EH (cell line): Measurements from ENCODE around the gene REELD1.

Experiments used
- DNase-seq: peaks from one replicate; pipeline ENCODE4 v3.0.0-alpha.2; 2015; ENCODE audit warnings: low read depth

REELD1 gene

DNA sequence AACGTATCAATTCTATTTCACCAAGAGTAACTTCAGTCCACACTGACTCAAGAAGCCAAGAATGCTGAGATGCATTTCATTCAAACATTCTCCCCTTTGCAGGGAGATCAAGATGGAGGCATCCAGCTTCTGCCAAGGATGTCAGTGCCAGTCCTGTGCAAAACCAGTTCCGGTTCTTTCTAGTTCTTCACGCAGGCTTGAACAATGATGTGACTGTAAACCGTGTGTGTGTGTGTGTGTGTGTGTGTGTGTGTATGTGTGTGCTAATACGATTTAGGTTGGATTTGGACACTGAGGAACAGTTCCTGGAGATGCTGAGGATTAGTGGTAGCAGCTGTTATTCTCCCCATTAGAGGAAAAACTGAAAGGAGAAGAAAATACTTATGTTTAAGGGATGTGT lies at the start of gene REELD1:
TSS of gene REELD1 (plus strand) at position 301 of the 400 bp plus-strand sequence. CDS start 2,415 bp downstream, outside the sequence.
- DNase-seq = no peak

DNA sequence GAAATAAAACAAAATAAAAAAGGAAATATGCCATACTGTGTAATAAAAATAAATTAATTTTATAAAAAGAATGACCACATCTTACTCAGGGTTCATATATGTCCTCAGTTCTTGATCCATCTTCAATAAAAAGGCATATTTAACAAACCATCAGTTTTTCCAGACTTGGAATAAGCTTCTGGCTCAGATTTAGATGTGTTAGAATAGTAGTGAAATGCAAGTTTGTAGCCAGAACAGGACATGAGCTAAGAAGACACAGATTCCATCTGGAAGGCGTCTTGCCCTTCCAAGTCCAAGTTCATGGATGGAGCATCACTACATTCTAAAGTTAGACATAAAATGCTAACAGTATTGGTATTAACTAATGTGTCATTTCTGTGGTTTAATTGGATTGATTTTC lies 49.1 kb upstream of the REELD1 start:
- DNase-seq = no peak

GRCh38 chr4:146165840-146166239 lies 48.5 kb upstream of the REELD1 start:
- peak; percentile 70 for DNase-seq

DNA sequence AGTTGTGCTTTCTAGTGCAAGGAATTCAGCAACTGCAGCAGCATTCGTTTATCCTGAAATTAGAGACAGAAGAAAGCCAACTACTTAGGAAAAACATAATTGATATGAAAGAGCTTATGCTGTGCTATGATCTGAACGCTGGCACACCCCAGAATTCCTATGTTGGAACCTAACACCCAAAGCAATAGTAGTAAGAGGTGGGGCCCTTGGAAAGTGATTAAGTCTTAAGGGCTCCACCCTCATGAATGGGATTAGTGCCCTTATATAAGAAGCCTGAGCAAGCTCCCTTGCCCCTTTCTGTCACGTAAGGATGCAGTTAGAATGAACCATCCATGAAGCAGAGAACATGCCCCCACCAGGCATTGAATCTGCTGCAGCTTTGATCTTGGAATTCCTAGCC lies 44.2 kb upstream of the REELD1 start:
- DNase-seq = no peak

DNA sequence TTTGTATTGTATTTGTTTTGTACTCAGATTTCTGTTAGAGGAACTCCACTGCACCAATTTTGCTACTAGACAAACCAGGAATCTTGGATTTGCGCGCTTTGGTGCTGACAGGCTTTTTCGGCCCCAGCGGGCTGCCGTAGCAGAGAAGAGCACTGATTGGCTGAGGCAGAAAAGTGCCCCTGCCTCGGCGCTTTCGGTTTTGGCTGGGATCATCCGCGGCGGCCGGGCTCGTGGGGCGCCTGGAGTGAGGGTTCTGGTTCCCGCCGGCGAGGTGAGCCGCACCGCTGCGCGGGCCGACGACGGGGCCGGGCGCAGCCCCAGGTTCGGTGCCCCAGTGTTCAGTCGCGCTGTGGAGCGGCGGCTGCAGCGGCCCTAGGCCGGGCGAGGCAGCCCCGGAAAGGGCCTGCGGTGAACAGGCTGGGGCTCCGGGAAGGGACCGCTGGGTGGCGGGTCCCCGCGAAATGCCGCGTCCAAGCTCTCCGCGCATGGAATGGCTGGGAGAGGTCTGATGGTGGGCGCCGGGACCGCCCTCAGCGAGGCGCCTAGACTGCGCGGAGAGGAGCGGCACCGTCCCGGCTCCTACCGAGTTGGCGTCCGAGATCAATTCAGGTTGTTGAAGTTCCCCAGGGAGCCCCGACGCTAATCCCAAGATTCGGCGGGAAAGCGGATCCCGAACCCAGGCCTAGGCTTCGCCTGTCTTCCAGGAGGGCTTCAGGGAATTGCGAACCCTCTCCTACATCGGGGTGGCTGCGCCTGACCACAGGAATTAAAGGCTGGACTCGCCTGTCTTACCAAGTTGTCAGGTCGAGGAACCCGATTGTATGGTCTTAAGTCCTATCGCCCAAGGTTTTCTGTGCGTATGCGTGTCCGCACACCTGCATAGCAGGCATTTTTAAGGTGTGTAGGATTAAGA lies 38.5 kb upstream of the REELD1 start, which contains the start of gene LSM6:
TSS of gene LSM6 (plus strand) at position 178 of the 913 bp plus-strand sequence. CDS start 7,204 bp downstream, outside the sequence.
- DNase-seq = peak; percentile 89

- no peak for DNase-seq
Observed at GRCh38 chr4:146176891-146177290, 37.4 kb upstream of the REELD1 start.

- DNase-seq = no peak
Observed at GRCh38 chr4:146178126-146178525, 36.2 kb upstream of the REELD1 start.

GRCh38 chr4:146179784-146180370 lies 34.5 kb upstream of the REELD1 start:
- no peak for DNase-seq

DNA sequence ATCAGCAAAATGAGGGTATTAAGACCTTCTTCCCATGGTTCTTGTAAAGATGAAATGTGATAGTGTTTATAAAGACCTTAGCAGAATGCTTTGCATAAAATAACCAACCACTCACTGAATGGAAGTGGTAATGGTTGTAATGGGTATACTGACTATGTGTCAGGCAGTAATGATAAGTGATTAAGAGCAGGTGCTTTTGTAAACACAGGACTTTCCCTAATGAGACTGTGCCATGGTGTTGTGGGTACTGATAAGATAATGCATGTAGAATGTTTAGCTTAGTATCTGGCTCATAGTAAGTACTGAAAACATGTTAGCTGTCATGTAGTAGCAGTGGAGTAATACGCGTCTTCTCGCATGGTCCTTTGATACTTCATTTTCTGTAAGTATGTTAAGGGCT lies 31.9 kb upstream of the REELD1 start:
- DNase-seq = no peak

- no peak for DNase-seq
Observed at GRCh38 chr4:146183209-146183608, 31.1 kb upstream of the REELD1 start.

DNA sequence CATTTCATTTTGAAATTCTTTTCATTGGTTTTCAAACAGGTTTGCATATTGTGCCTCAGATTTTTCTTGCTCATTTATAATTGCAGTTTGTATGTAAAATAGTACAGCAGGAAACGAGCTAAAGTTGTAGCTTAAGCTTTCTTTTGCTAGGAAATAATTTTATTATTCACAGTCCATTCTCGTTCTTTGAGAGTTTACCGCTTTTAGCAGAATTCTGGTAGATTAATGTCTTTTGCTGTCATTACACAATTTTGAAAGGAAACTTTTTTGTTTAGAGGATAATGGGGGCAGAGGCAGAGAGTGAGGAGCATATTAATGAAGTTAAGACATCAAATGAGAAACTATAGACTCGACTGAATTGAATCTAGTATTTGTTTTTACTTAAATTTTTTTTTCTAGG lies 28.3 kb upstream of the REELD1 start:
- DNase-seq = no peak

DNA sequence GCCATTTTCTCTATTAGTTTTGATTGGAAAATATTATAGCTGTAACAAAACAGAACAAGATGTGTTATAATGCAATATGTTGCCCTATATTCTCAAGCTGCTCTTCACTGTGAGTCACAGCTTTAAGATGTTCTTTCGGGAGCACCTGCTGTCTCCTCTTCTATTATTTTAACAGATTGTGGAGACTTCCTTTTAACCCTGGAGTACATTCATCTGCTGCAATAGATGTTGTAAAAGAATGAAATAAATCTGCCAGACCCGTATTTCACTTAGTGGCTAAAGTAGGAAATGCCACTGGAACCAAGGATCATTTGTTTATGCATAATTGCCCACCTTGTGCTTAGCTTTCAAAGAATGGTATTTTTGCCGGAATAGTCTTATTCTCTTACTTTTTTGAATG lies 27.7 kb upstream of the REELD1 start:
- no peak for DNase-seq

DNA sequence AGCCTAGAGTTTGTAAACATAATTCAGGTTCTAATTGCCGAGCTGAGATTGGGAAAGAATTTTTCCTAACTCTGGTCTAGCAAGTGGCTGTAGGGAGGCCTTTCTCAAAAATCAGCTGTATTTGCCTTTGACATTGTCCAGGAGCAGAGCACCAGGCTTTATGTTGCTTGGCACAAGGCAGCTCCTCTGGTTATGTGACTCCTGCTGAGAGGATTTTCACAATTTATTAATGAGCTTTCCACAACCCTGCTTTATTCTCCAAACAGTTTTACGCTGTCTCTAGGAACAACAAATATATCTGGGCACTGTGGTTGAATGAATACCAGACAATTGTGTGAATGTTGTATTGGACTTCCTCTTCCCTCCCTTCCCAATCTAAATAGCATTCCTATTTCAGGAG lies 23.9 kb upstream of the REELD1 start:
- no peak for DNase-seq

DNA sequence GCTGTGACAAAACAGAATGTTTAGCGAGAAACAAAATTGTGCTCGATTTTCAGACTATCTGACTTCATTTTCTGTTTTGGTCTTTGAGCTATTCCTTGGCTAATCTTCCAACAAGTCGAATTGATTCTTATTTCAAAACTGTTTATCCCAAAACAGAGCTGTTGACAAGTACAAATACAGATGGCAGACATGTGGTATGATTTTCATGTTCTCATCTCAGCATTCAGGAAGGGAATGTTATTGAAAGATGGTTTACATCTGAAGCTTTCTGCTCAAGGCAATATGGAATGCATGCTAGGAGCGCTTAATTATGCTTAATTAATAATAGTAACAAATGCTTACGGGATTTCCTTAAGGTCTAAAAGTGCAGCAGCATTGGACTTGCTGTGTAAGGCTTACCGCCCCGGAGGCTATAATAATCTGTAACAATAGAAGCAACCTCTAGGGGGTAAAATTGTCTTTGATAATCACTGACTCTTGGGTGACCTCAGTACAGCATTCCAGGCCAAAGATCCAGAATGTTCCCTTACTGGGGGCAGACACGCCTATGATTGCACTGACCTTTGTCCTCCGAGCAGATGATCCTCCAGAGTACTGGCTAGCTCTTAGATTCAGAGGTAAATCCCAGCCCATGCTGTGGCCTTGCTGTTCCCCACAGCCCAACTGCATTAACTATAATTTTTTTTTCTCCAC lies 22.4 kb upstream of the REELD1 start:
- peak; percentile 8 for DNase-seq

DNA sequence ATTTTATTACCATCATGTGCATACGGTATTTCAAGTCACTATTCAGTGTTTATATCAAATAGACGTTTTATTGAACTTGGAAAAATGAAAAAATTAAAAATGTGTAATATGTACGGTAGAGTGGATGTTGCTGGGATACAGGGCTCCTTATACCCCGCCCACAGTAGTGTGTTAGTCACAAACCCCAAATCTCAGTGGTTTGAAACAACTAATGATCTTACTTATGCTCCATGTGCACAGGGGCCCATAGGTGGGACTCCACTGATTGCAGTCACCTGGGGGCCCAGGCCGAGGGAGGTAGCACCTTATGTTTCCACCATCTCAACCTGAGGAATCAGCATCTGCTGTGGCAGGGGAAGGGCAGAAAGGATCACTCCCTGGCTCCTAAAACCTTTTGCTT lies 20.7 kb upstream of the REELD1 start:
- no peak for DNase-seq

DNA sequence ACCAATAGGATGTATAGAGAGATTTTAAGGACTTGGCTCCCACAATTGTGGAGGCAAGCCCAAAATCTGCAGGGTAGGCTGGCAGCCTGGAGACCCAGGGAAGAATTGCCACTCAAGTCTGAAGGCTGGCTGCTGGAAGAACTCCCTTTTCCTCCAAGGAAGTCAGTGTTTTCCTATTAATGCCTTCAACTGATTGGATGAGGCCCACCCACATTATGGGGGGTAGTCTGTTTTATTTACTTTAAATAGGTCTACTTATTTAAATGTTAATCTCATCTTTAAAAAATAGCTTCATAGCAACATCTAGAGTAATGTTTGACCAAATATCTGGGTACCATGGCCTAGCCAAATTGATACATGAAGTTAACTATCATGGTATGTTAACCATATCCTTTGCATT lies 20.1 kb upstream of the REELD1 start:
- DNase-seq = no peak

DNA sequence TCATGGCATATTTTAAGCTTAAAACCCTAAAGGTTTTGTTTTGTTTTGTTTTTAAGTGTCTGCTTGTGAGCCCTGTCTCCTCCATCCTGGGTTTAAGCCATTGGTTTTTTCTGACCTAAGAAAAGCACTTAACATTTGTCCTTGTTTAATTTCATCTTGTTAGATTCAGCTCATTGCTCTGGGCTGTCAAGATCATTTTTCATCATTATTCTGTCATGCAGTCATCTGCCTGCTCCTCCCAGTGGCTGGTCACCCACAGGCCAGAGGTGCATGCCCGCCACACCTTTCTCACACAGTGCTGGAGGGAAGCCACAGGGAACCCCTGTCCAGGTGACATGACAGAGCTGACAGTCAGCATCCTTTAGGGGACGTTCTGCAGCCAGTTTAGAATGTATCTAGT lies 11.7 kb upstream of the REELD1 start:
- no peak for DNase-seq

- no peak for DNase-seq
Observed at GRCh38 chr4:146207410-146207809, 6.9 kb upstream of the REELD1 start.

- DNase-seq = no peak
Observed at GRCh38 chr4:146210890-146211289, 3.4 kb upstream of the REELD1 start.

- no peak for DNase-seq
Observed at GRCh38 chr4:146211440-146211839, 2.9 kb upstream of the REELD1 start.

DNA sequence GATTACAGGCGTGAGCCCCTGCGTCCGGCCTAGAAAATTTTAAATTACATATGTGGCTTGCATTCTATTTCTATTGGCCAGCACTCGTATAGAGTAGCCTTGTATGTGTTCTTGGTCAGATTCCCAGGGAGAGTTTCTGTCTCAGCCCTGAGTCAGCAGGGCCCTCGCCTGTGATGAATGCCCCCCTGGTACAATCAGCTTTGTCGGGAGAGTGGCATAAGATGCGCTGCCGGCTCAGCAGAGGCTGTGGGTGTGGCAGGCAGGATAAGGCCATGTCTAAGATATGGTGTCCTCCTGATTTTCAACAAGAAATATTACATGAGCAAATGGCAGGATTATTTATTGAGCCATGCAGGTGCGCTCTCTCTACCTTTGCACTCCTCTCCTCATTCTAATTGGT lies 1.6 kb upstream of the REELD1 start:
- no peak for DNase-seq

- peak; percentile 78 for DNase-seq
Observed at GRCh38 chr4:146222313-146222712, 8.0 kb downstream of the REELD1 start.
